Neutrophil (primary cell): ENCODE data around the gene CHRNA3.

ENCODE experiments used
- H3K27ac ChIP-seq: fragments of 200-600 bp; sonication (generic); 2 replicates; pipeline ENCODE4 v1.5.1; 2016; ENCODE audit warnings: mild to moderate bottlenecking, moderate library complexity
- H3K27me3 ChIP-seq: fragments of 200-600 bp; sonication (generic); 2 replicates; pipeline ENCODE4 v1.6.0; 2016; ENCODE audit warnings: mild to moderate bottlenecking
- H3K36me3 ChIP-seq: fragments of 200-600 bp; sonication (generic); 2 replicates; pipeline ENCODE4 v1.5.1; 2017
- H3K4me1 ChIP-seq, 2 experiments: fragments of 200-600 bp in 1 of 2; sonication (generic) in 1 of 2; 1 replicate in 1 of 2; 2 replicates in 1 of 2; pipeline versions ENCODE4 v1.5.1 to v1.6.1; 2013 to 2016; ENCODE audit warnings: low read depth in 1 of 2, low read length in 1 of 2, mild to moderate bottlenecking in 1 of 2, moderate library complexity in 1 of 2; ENCODE audit not compliant: control insufficient read depth in 1 of 2, insufficient read depth in 1 of 2
- H3K4me3 ChIP-seq, 2 experiments: fragments of 200-600 bp in 1 of 2; sonication (generic) in 1 of 2; 1 replicate in 1 of 2; 2 replicates in 1 of 2; pipeline ENCODE4 v1.5.1; 2013 to 2016; ENCODE audit warnings: low read depth in 1 of 2, low read length in 1 of 2, mild to moderate bottlenecking in 1 of 2, moderate library complexity in 1 of 2
- H3K9me3 ChIP-seq: fragments of 200-600 bp; sonication (generic); 2 replicates; pipeline ENCODE4 v1.5.1; 2016
- TF ChIP-seq, protein P1 (sequence below): fragments of 200-600 bp; sonication (generic); IDR thresholded peaks from 2 replicates; pipeline ENCODE4 v1.5.1; 2016; ENCODE audit warnings: antibody characterized with exemption

CHRNA3 gene

DNA sequence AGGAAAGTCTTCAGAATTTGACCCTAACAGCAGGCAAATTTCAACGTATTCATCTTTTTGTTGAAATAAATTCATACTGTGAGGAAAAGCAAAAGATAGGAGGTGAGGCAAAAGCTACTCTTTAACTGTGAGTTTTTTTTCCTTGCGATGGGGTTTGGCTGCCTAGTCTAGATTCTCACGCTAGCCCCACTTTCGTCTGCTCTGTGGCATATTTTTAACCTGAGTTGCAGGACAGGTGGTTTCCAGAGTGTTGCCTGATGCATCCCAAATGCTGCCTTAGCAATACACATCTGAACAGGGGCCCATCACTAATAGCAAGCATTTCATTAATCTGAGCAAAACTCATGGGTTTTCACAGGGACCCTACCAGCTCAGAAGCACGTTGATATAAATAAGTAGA lies 68.9 kb downstream of the CHRNA3 start:
- Histone ChIP-seq H3K4me1 (no peaks in the 10 kb centered on the region), H3K9me3 (no peaks in the 10 kb centered on the region), H3K27me3 (peaks cover 26% of the 10 kb centered on the region), H3K27ac (no peak overlapping the region), H3K4me3 (no peak overlapping the region), H3K36me3 (peaks cover 45% of the 10 kb centered on the region)
- TF ChIP-seq, protein P1, sequence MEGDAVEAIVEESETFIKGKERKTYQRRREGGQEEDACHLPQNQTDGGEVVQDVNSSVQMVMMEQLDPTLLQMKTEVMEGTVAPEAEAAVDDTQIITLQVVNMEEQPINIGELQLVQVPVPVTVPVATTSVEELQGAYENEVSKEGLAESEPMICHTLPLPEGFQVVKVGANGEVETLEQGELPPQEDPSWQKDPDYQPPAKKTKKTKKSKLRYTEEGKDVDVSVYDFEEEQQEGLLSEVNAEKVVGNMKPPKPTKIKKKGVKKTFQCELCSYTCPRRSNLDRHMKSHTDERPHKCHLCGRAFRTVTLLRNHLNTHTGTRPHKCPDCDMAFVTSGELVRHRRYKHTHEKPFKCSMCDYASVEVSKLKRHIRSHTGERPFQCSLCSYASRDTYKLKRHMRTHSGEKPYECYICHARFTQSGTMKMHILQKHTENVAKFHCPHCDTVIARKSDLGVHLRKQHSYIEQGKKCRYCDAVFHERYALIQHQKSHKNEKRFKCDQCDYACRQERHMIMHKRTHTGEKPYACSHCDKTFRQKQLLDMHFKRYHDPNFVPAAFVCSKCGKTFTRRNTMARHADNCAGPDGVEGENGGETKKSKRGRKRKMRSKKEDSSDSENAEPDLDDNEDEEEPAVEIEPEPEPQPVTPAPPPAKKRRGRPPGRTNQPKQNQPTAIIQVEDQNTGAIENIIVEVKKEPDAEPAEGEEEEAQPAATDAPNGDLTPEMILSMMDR: no peak

DNA sequence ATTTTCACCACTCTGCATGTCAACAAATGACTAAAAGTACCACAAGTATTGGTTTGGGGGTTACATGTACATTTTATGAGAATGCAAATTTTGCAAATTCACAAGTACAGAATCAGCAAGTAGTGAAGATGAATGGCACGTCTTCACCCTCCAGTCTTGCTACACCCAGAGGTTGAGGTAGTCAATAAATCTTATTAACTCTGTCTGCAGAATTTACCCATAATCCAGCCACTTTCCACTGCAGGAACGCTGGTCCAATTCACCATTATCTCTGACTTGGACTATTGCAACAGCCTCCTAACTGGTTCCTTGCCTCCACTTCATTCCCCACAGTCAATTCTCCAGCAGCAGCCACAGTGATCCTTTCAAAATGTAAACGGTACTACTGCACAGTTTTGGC lies 70.0 kb downstream of the CHRNA3 start:
- peaks cover 26% of the 10 kb centered on the region for H3K27me3 ChIP-seq
- peaks cover 56% of the 10 kb centered on the region for H3K36me3 ChIP-seq

DNA sequence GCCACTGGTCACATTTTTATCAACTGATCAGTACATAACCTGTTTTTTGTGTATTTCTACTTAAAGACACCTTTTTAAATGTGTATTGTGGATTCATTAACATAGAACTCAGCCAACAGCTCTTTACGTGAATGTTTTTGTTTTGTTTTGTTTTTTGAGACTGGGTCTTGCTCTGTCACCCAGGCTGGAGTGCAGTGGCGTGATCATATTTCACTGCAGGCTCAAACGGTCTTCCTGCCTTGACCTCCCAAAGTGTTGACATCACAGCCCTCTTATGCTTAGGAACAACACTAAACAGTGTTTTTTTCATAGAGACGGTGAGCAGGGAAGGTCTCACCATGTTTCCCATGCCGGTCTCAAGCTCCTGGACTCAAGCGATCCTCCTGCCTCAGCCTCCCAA lies 70.6 kb downstream of the CHRNA3 start:
- no peak overlapping the region for H3K27ac ChIP-seq
- no peak overlapping the region for H3K4me3 ChIP-seq
- no peaks in the 10 kb centered on the region for H3K9me3 ChIP-seq
- peaks cover 62% of the 10 kb centered on the region for H3K36me3 ChIP-seq
- no peaks in the 10 kb centered on the region for H3K4me1 ChIP-seq
- TF ChIP-seq, protein P1: no peak
- H3K27me3 ChIP-seq: peaks cover 26% of the 10 kb centered on the region

More for the DNA sequence above, 70.0 kb downstream of the CHRNA3 start:
- Histone ChIP-seq H3K4me3 (no peak overlapping the region), H3K4me1 (no peaks in the 10 kb centered on the region), H3K27ac (no peak overlapping the region), H3K9me3 (no peaks in the 10 kb centered on the region)
- TF ChIP-seq, protein P1: no peak
